ENCODE data around the gene DDX20. TPM values are rescaled to one million over a fixed set of nuclear protein-coding genes. Genes with fewer than 3 reads are reported as not detected.
"Not testable (repeated sequence)": the region's sequence is repeated elsewhere in the genome, so short reads cannot be mapped to it uniquely, and the experiment has no call there.

The DDX20 gene
- total RNA-seq, 2 experiments from 2014 or later, result 21.5 to 21.8 TPM

GRCh38 chr1:111784273-111784901 lies 28.7 kb downstream of the DDX20 start:
- Mint-ChIP-seq H3K27me3 (peaks cover 3% of the 10 kb centered on the region), H3K27ac (no peak overlapping the region), H3K36me3 (no peaks in the 10 kb centered on the region), H3K9me3 (no peaks in the 10 kb centered on the region), H3K4me1 (no peaks in the 10 kb centered on the region), H3K4me3 (no peak overlapping the region)
- no peak for DNase-seq

- Mint-ChIP-seq H3K27ac (no peak overlapping the region), H3K27me3 (peaks cover 3% of the 10 kb centered on the region), H3K4me3 (no peak overlapping the region), H3K9me3 (no peaks in the 10 kb centered on the region), H3K36me3 (no peaks in the 10 kb centered on the region), H3K4me1 (no peaks in the 10 kb centered on the region)
- DNase-seq, result no peak
These were observed 31.0 kb downstream of the DDX20 start for GRCh38 chr1:111786669-111787207.

- H3K9me3 Mint-ChIP-seq, result no peaks in the 10 kb centered on the region
- H3K27ac Mint-ChIP-seq, result no peak overlapping the region
- H3K4me3 Mint-ChIP-seq, result no peak overlapping the region
- no peak for DNase-seq
- peaks cover 7% of the 10 kb centered on the region for H3K27me3 Mint-ChIP-seq
- no peaks in the 10 kb centered on the region for H3K36me3 Mint-ChIP-seq
- H3K4me1 Mint-ChIP-seq, result no peaks in the 10 kb centered on the region
These were observed 33.4 kb downstream of the DDX20 start for GRCh38 chr1:111789142-111789541.

- Mint-ChIP-seq H3K27me3 (peaks cover 7% of the 10 kb centered on the region), H3K4me1 (no peaks in the 10 kb centered on the region), H3K4me3 (no peak overlapping the region), H3K36me3 (no peaks in the 10 kb centered on the region), H3K27ac (no peak overlapping the region), H3K9me3 (no peaks in the 10 kb centered on the region)
- no peak for DNase-seq
These were observed 34.1 kb downstream of the DDX20 start for GRCh38 chr1:111789666-111790316.

GRCh38 chr1:111791776-111792175 lies 36.1 kb downstream of the DDX20 start:
- Mint-ChIP-seq H3K27me3 (peaks cover 7% of the 10 kb centered on the region), H3K36me3 (no peaks in the 10 kb centered on the region), H3K4me1 (no peaks in the 10 kb centered on the region), H3K27ac (no peak overlapping the region), H3K9me3 (no peaks in the 10 kb centered on the region), H3K4me3 (no peak overlapping the region)
- no peak for DNase-seq

- Mint-ChIP-seq H3K4me3 (no peak overlapping the region), H3K9me3 (no peaks in the 10 kb centered on the region), H3K27me3 (peaks cover 7% of the 10 kb centered on the region), H3K27ac (no peak overlapping the region), H3K4me1 (no peaks in the 10 kb centered on the region), H3K36me3 (no peaks in the 10 kb centered on the region)
- no peak for DNase-seq
These were observed 36.5 kb downstream of the DDX20 start for GRCh38 chr1:111792249-111792648.

GRCh38 chr1:111793923-111794322 lies 38.2 kb downstream of the DDX20 start:
- Mint-ChIP-seq H3K9me3 (no peaks in the 10 kb centered on the region), H3K27me3 (peaks cover 7% of the 10 kb centered on the region), H3K36me3 (no peaks in the 10 kb centered on the region), H3K4me1 (no peaks in the 10 kb centered on the region), H3K27ac (no peak overlapping the region), H3K4me3 (no peak overlapping the region)
- no peak for DNase-seq

GRCh38 chr1:111795401-111795800 lies 39.7 kb downstream of the DDX20 start:
- Mint-ChIP-seq H3K4me3 (no peak overlapping the region), H3K27ac (no peak overlapping the region), H3K4me1 (no peaks in the 10 kb centered on the region), H3K9me3 (peaks cover 3% of the 10 kb centered on the region), H3K27me3 (peaks cover 4% of the 10 kb centered on the region), H3K36me3 (no peaks in the 10 kb centered on the region)
- DNase-seq, result no peak

GRCh38 chr1:111798580-111798979 lies 42.9 kb downstream of the DDX20 start:
- Mint-ChIP-seq H3K9me3 (peaks cover 3% of the 10 kb centered on the region), H3K36me3 (no peaks in the 10 kb centered on the region), H3K27me3 (no peaks in the 10 kb centered on the region), H3K4me1 (no peaks in the 10 kb centered on the region), H3K4me3 (no peak overlapping the region), H3K27ac (no peak overlapping the region)
- no peak for DNase-seq

- not testable (repeated sequence) for H3K9me3 Mint-ChIP-seq, DNase-seq, H3K36me3 Mint-ChIP-seq, H3K27me3 Mint-ChIP-seq, H3K27ac Mint-ChIP-seq, H3K4me3 Mint-ChIP-seq, H3K4me1 Mint-ChIP-seq
These were observed 44.0 kb downstream of the DDX20 start for GRCh38 chr1:111799722-111800121.

- H3K36me3 Mint-ChIP-seq, result no peaks in the 10 kb centered on the region
- no peak for DNase-seq
- H3K27ac Mint-ChIP-seq, result no peak overlapping the region
- H3K27me3 Mint-ChIP-seq, result no peaks in the 10 kb centered on the region
- no peaks in the 10 kb centered on the region for H3K4me1 Mint-ChIP-seq
- H3K9me3 Mint-ChIP-seq, result peaks cover 3% of the 10 kb centered on the region
- H3K4me3 Mint-ChIP-seq, result no peak overlapping the region
These were observed 45.6 kb downstream of the DDX20 start for GRCh38 chr1:111801071-111801850.

- no peak overlapping the region for H3K27ac Mint-ChIP-seq
- H3K27me3 Mint-ChIP-seq, result no peaks in the 10 kb centered on the region
- H3K9me3 Mint-ChIP-seq, result peaks cover 3% of the 10 kb centered on the region
- DNase-seq, result no peak
- no peak overlapping the region for H3K4me3 Mint-ChIP-seq
- no peaks in the 10 kb centered on the region for H3K36me3 Mint-ChIP-seq
- no peaks in the 10 kb centered on the region for H3K4me1 Mint-ChIP-seq
These were observed 46.4 kb downstream of the DDX20 start for GRCh38 chr1:111802110-111802509.

- H3K27ac Mint-ChIP-seq, result no peak overlapping the region
- no peaks in the 10 kb centered on the region for H3K36me3 Mint-ChIP-seq
- DNase-seq, result no peak
- H3K9me3 Mint-ChIP-seq, result peaks cover 3% of the 10 kb centered on the region
- no peaks in the 10 kb centered on the region for H3K4me1 Mint-ChIP-seq
- H3K4me3 Mint-ChIP-seq, result no peak overlapping the region
- no peaks in the 10 kb centered on the region for H3K27me3 Mint-ChIP-seq
These were observed 47.3 kb downstream of the DDX20 start for GRCh38 chr1:111802984-111803383.

- DNase-seq, result no peak
- Mint-ChIP-seq H3K27ac (no peak overlapping the region), H3K9me3 (peaks cover 3% of the 10 kb centered on the region), H3K36me3 (no peaks in the 10 kb centered on the region), H3K4me3 (no peak overlapping the region), H3K27me3 (no peaks in the 10 kb centered on the region), H3K4me1 (no peaks in the 10 kb centered on the region)
These were observed 48.2 kb downstream of the DDX20 start for GRCh38 chr1:111803951-111804350.

GRCh38 chr1:111804776-111805175 lies 49.1 kb downstream of the DDX20 start:
- Mint-ChIP-seq H3K36me3 (no peaks in the 10 kb centered on the region), H3K27ac (no peak overlapping the region)

More at GRCh38 chr1:111804776-111805175, 49.1 kb downstream of the DDX20 start:
- no peak for DNase-seq
- no peaks in the 10 kb centered on the region for H3K4me1 Mint-ChIP-seq
- H3K27me3 Mint-ChIP-seq, result no peaks in the 10 kb centered on the region
- H3K9me3 Mint-ChIP-seq, result no peaks in the 10 kb centered on the region
- H3K4me3 Mint-ChIP-seq, result no peak overlapping the region

All from activated naive CD8-positive, alpha-beta T cell treated with anti-CD3 and anti-CD28 coated beads for 36 hours (primary cell).